Endothelial cell of umbilical vein (primary cell): Measurements from ENCODE around the gene NFX1. TPM values are rescaled to one million over a fixed set of nuclear protein-coding genes. Genes with fewer than 3 reads are reported as not detected.

Experiments used
- BruUV-seq: library from RNA; stranded (reverse); fragments of 400-500 nt; replicated peaks from 2 replicates; lab custom pipeline; 2021; lab: Mats Ljungman, UMichigan
- CTCF ChIA-PET: fragments of 300-600, 350-600 bp; sonication (Branson Sonifier 250); formaldehyde crosslinking; loops from one replicate; lab custom pipeline; 2021; ENCODE audit warnings: antibody characterized with exemption, inconsistent platforms; lab: Charles Lee
- POLR2A ChIA-PET: fragments of 300-600, 350-600 bp; sonication (Branson Sonifier 250); formaldehyde crosslinking; loops from one replicate; lab custom pipeline; 2021; ENCODE audit warnings: antibody characterized with exemption, inconsistent platforms; lab: Charles Lee
- DNase-seq: peaks from one replicate; pipeline ENCODE4 v3.0.0-alpha.2; 2011; ENCODE audit warnings: low read depth, low spot score
- FAIRE-seq: peaks from 2 replicates; lab custom pipeline; 2011; peaks lifted over from hg19 to GRCh38; lab: Jason Lieb, UNC
- H2AFZ ChIP-seq: 2 replicates; pipeline ENCODE4 v1.6.0; 2012; ENCODE audit warnings: low read depth, low read length, control low read depth, inconsistent platforms
- H3K27ac ChIP-seq: 2 replicates; pipeline ENCODE4 v1.5.1; 2011; ENCODE audit warnings: low read depth, mild to moderate bottlenecking, control low read depth, low read length, moderate library complexity; ENCODE audit not compliant: insufficient read depth
- H3K27me3 ChIP-seq, 2 experiments: 2 replicates each; pipeline versions ENCODE4 v1.6.0 to v1.6.1; 2011; ENCODE audit warnings: low read length in 2 of 2, mixed read lengths in 1 of 2; ENCODE audit not compliant: control insufficient read depth in 2 of 2, insufficient read depth in 2 of 2
- H3K36me3 ChIP-seq, 2 experiments: 2 replicates in 1 of 2; 3 replicates in 1 of 2; pipeline ENCODE4 v1.5.1; 2011; ENCODE audit warnings: low read length in 2 of 2, mild to moderate bottlenecking in 1 of 2, moderate library complexity in 1 of 2; ENCODE audit not compliant: control insufficient read depth in 2 of 2, insufficient read depth in 2 of 2; ENCODE audit errors: extremely low read depth in 1 of 2
- H3K4me1 ChIP-seq: 3 replicates; pipeline ENCODE4 v1.5.1; 2011; ENCODE audit warnings: mild to moderate bottlenecking, low read length; ENCODE audit not compliant: control insufficient read depth, insufficient read depth; ENCODE audit errors: extremely low read depth
- H3K4me2 ChIP-seq: 2 replicates; pipeline ENCODE4 v1.6.1; 2011; ENCODE audit warnings: low read length, control low read depth, mixed read lengths; ENCODE audit not compliant: insufficient read depth
- H3K4me3 ChIP-seq, 3 experiments: fragments of 200-600 bp in 1 of 3; sonication (generic), shearing (Covaris generic) in 1 of 3; replicated peaks in 1 of 3; 2 replicates each; pipeline ENCODE4 v1.5.1; 2011 to 2016; ENCODE audit warnings: control low read depth in 3 of 3, low read length in 3 of 3, mild to moderate bottlenecking in 2 of 3, inconsistent platforms in 1 of 3, low read depth in 1 of 3, moderate library complexity in 1 of 3; ENCODE audit not compliant: insufficient read depth in 1 of 3
- H3K79me2 ChIP-seq: 2 replicates; pipeline ENCODE4 v1.6.0; 2012; ENCODE audit warnings: low read length, inconsistent platforms; ENCODE audit not compliant: control insufficient read depth, insufficient read depth
- H3K9ac ChIP-seq: replicated peaks from 2 replicates; pipeline ENCODE3; 2011; ENCODE audit warnings: low read length, control low read depth; ENCODE audit not compliant: insufficient read depth; ENCODE audit errors: extremely low read depth
- H3K9me1 ChIP-seq: replicated peaks from 3 replicates; pipeline ENCODE4 v1.6.0; 2011; ENCODE audit warnings: mild to moderate bottlenecking, low read length; ENCODE audit not compliant: control insufficient read depth, insufficient read depth; ENCODE audit errors: extremely low read depth
- H3K9me3 ChIP-seq: replicated peaks from 2 replicates; pipeline ENCODE4 v1.5.1; 2012; ENCODE audit warnings: low read length, inconsistent platforms; ENCODE audit not compliant: control insufficient read depth, insufficient read depth
- H4K20me1 ChIP-seq: replicated peaks from 2 replicates; pipeline ENCODE3; 2011; ENCODE audit warnings: mild to moderate bottlenecking, low read length; ENCODE audit not compliant: control insufficient read depth, insufficient read depth; ENCODE audit errors: extremely low read depth
- EZH2 ChIP-seq: IDR thresholded peaks from 2 replicates; pipeline ENCODE4 v1.6.1; 2012; ENCODE audit warnings: borderline replicate concordance, low read depth, mild to moderate bottlenecking, moderate library complexity, low read length, inconsistent platforms; ENCODE audit not compliant: severe bottlenecking
- FOS ChIP-seq: IDR thresholded peaks from 2 replicates; pipeline ENCODE4 v1.6.1; 2011; ENCODE audit warnings: mild to moderate bottlenecking, low read length, moderate library complexity, borderline replicate concordance; ENCODE audit not compliant: insufficient read depth
- GATA2 ChIP-seq: IDR thresholded peaks from 2 replicates; pipeline ENCODE4 v1.7.0; 2011; ENCODE audit warnings: low read depth, mild to moderate bottlenecking, moderate library complexity, mixed read lengths, low read length; ENCODE audit not compliant: insufficient read length, insufficient read depth
- JUN ChIP-seq: IDR thresholded peaks from 2 replicates; pipeline ENCODE4 v1.6.1; 2011; ENCODE audit warnings: borderline replicate concordance, low read depth; ENCODE audit not compliant: insufficient read length, insufficient read depth
- MYC ChIP-seq: IDR thresholded peaks from one replicate; pipeline ENCODE4 v1.6.1; 2011; ENCODE audit warnings: mild to moderate bottlenecking, low read depth, low read length
- POLR2A ChIP-seq: IDR thresholded peaks from 2 replicates; pipeline ENCODE4 v1.6.1; 2012; ENCODE audit warnings: low read depth, mild to moderate bottlenecking, control low read depth, low read length
- POLR2AphosphoS5 ChIP-seq: IDR thresholded peaks from 2 replicates; pipeline ENCODE4 v1.6.1; 2012; ENCODE audit warnings: low read depth, mild to moderate bottlenecking, control low read depth, low read length, moderate library complexity; ENCODE audit not compliant: insufficient read depth
- dilution Hi-C: fragments of 300-500 bp; cut with MboI; formaldehyde crosslinking; loops from one replicate; pipeline ENCODE4 v1.15.0; 2019; ENCODE audit warnings: low sequenced_read_pairs; ENCODE audit not compliant: extremely low pct_ligation_motif_present
- intact Hi-C: fragments of 100-400 bp; cut with micrococcal nuclease; formaldehyde crosslinking; loops from one replicate; pipeline ENCODE4 v1.10.0; 2022
- polyA plus RNA-seq, 4 experiments: library from polyadenylated mRNA; depleted of rRNA in 3 of 4; stranded (reverse) in 3 of 4; unstranded in 1 of 4; fragments of >200 nt; gene quantifications; 2 replicates each; pipeline versions ENCODE4 v1.2.1 to v1.2.3, GENCODE V29; 2011 to 2012; ENCODE audit warnings: missing spikeins in 1 of 4
- total RNA-seq: library from RNA; stranded (reverse); gene quantifications from 2 replicates; pipeline ENCODE4 v1.2.3, GENCODE V29; 2021

Gene NFX1
- total and polyA plus RNA-seq, 2 donors (not counting 3 experiments of a cell fraction or from before 2014, with no cell fraction given): 19.3 to 21.7 TPM

- H3K27ac ChIP-seq: peak overlapping the region; percentile 34
- H2AFZ ChIP-seq: no peak overlapping the region
- intact Hi-C loops: loop anchor here (2.0 kb wide), 1 partner anchor 67 kb away; no protein-coding TSS in a partner anchor
- no peaks in the 10 kb centered on the region for H3K27me3 ChIP-seq
- no peaks in the 10 kb centered on the region for H4K20me1 ChIP-seq
- TSS peak; percentile 64 for BruUV-seq
- ChIA-PET CTCF (no interaction called here), POLR2A (no interaction called here)
- dilution Hi-C loops: no loop called here
- H3K79me2 ChIP-seq: peaks cover 33% of the 10 kb centered on the region
- FAIRE-seq (no peak), DNase-seq (no peak)
- H3K4me2 ChIP-seq: peak overlapping the region; percentile 56
- peak overlapping the region; percentile 0 to 96 (median 38) for H3K4me3 ChIP-seq
- no peaks in the 10 kb centered on the region for H3K9me1 ChIP-seq
- H3K9me3 ChIP-seq: no peaks in the 10 kb centered on the region
- H3K4me1 ChIP-seq: peaks cover 15% of the 10 kb centered on the region
- H3K36me3 ChIP-seq: peaks cover 7 to 12% of the 10 kb centered on the region in 2 experiments
- TF ChIP-seq GATA2 (no peak), JUN (no peak), EZH2 (no peak), POLR2A (no peak), FOS (no peak), MYC (no peak), POLR2AphosphoS5 (no peak)
- peak overlapping the region; percentile 53 for H3K9ac ChIP-seq
Measured at GRCh38 chr9:33265211-33265865, 25.0 kb upstream of the NFX1 start.
